ENCODE results near the gene LYAR.

The LYAR gene

DNA sequence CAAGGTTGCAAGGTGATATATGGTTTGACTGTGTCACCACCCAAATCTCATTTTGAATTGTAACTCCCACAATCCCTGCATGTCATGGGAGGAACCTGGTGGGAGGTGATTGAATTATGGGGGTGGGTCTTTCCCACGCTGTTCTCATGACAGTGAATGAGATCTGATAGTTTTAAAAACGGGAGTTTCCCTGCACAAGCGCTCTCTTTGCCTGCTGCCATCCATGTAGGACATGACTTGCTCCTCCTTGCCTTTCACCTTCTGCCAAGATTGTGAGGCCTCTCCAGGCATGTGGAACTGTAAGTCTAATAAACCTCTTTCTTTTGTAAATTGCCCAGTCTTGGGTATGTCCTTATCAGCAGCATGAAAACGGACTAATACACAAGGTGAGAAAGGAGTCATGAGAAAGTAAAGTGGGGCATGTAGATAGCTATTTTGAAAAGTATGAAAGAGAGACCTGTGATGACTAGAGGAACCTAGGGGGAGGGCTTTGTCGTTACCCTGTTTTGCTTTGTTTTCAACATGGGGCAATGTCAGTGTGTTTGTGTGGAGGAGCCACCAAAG lies 6.4 kb upstream of the LYAR start:
- H3K4me3 ChIP-seq (ENCODE audit: low read depth, low read length) = no peak overlapping the region
- TF ChIP-seq CTCF (IDR thresholded peaks at IDR 0.05; ENCODE audit: borderline replicate concordance, insufficient read depth, low read depth, low read length) = no peak

- no peak overlapping the region for H3K4me3 ChIP-seq (ENCODE audit: low read depth, low read length)
- no peak for TF ChIP-seq CTCF (IDR thresholded peaks at IDR 0.05; ENCODE audit: borderline replicate concordance, insufficient read depth, low read depth, low read length)
Measured at GRCh38 chr4:4293279-4293678, 3.3 kb upstream of the LYAR start.

DNA sequence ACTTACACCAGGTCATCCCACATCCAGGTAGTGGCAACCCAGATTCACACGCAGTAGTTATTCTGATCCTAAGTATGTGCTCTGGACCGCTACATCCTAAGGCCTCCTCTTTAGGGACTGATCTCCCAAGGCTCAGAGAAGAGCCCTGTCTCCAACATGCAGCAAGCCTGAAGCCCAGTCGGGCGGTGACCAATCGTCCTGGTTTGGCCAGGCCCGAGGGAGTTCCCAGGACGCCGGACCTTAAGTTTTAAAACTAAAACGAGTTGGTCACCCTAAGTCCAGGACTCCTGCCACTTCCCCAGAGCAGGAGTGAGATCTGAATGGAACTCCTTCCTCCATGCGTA lies 385 bp downstream of the LYAR start:
- TF ChIP-seq CTCF (IDR thresholded peaks at IDR 0.05; ENCODE audit: borderline replicate concordance, insufficient read depth, low read depth, low read length) = no peak
- peak overlapping the region; percentile 84 for H3K4me3 ChIP-seq (ENCODE audit: low read depth, low read length)

GRCh38 chr4:4289055-4289454 lies 899 bp downstream of the LYAR start:
- H3K4me3 ChIP-seq (ENCODE audit: low read depth, low read length) = peak overlapping the region; percentile 84
- no peak for TF ChIP-seq CTCF (IDR thresholded peaks at IDR 0.05; ENCODE audit: borderline replicate concordance, insufficient read depth, low read depth, low read length)

- H3K4me3 ChIP-seq (ENCODE audit: low read depth, low read length) = no peak overlapping the region
- TF ChIP-seq CTCF (IDR thresholded peaks at IDR 0.05; ENCODE audit: borderline replicate concordance, insufficient read depth, low read depth, low read length) = no peak
Measured at GRCh38 chr4:4288098-4288497, 1.9 kb downstream of the LYAR start.

- no peak for TF ChIP-seq CTCF (IDR thresholded peaks at IDR 0.05; ENCODE audit: borderline replicate concordance, insufficient read depth, low read depth, low read length)
- no peak overlapping the region for H3K4me3 ChIP-seq (ENCODE audit: low read depth, low read length)
Measured at GRCh38 chr4:4284827-4285618, 4.9 kb downstream of the LYAR start.

DNA sequence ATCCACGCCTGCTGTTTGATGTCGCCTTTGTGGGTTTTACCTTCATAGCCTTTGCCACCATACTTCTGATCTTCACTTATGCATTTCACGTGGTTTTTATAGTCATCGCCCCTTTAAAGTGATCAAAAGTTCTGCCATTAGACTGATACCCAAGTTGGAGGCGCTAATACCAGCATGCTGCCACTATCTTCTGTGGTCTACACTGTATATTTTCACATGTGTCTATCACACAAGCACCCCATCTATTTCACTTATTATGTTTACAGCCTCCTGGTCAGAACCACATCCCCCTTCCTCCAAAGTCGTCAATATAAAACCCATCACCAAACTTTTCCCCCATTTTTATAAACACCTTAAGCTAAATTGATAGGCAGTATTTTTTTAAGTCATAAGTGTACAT lies 8.2 kb downstream of the LYAR start:
- TF ChIP-seq CTCF (IDR thresholded peaks at IDR 0.05; ENCODE audit: borderline replicate concordance, insufficient read depth, low read depth, low read length) = no peak
- no peak overlapping the region for H3K4me3 ChIP-seq (ENCODE audit: low read depth, low read length)

Measured in GM12875 (cell line).